Epithelial cell of proximal tubule (primary cell): ENCODE measurements around the gene ABHD1. TPM values are rescaled to one million over a fixed set of nuclear protein-coding genes. Genes with fewer than 3 reads are reported as not detected.
"Not testable (repeated sequence)": the region's sequence is repeated elsewhere in the genome, so short reads cannot be mapped to it uniquely, and the experiment has no call there.

Experiments used
- DNase-seq: peaks from one replicate; pipeline ENCODE4 v3.0.0-alpha.2; 2011; ENCODE audit warnings: low read depth
- H3K4me3 ChIP-seq: 2 replicates; pipeline ENCODE4 v1.5.1; 2011; ENCODE audit warnings: low read depth, mild to moderate bottlenecking, low read length
- CTCF ChIP-seq: conservative IDR thresholded peaks from 2 replicates; pipeline ENCODE4 v1.5.1; 2012; ENCODE audit warnings: low read depth, mild to moderate bottlenecking, low read length
- total RNA-seq: library from RNA; depleted of rRNA; stranded (reverse); fragments of >200 nt; gene quantifications from 2 replicates; pipeline ENCODE4 v1.2.3, GENCODE V29; 2015

The ABHD1 gene
- not detected in 2 replicates for total RNA-seq

- peak within 1 kb of the TSS; percentile 62 for H3K4me3 ChIP-seq
- DNase-seq, result no peak
- TF ChIP-seq CTCF, result no peak
Observed at GRCh38 chr2:27123302-27124150, at the start of gene ABHD1. TSS of gene ABHD1 (plus strand) at chr2:27123815. CDS start at chr2:27123949, 134 bp downstream.

- no peak for DNase-seq
- H3K4me3 ChIP-seq, result no peak overlapping the region
- no peak for TF ChIP-seq CTCF
Observed at GRCh38 chr2:27074738-27075565, 48.7 kb upstream of the ABHD1 start.

GRCh38 chr2:27075566-27075871 is 48.1 kb upstream of the ABHD1 start:
- not testable (repeated sequence) for H3K4me3 ChIP-seq, DNase-seq

- H3K4me3 ChIP-seq, result no peak overlapping the region
- DNase-seq, result no peak
- TF ChIP-seq CTCF, result no peak
Observed at GRCh38 chr2:27076323-27076722, 47.3 kb upstream of the ABHD1 start.

GRCh38 chr2:27077231-27077630 is 46.4 kb upstream of the ABHD1 start:
- no peak for TF ChIP-seq CTCF
- H3K4me3 ChIP-seq, result no peak overlapping the region
- no peak for DNase-seq

- no peak for TF ChIP-seq CTCF
- DNase-seq, result no peak
- H3K4me3 ChIP-seq, result no peak within 1 kb of the TSS
Observed at GRCh38 chr2:27078267-27079194, 45.1 kb upstream of the ABHD1 start, which contains the start of gene EMILIN1. TSS of gene EMILIN1 (plus strand) at chr2:27078615. CDS start at chr2:27079066, 451 bp downstream.
